Activated CD8-positive, alpha-beta T cell treated with anti-CD3 and anti-CD28 coated beads, Interleukin-2, amount 10 ng/mL, durations not matched to agents 7 days and 5 days (primary cell): Measurements from ENCODE around the gene CTTN. TPM values are rescaled to one million over a fixed set of nuclear protein-coding genes. Genes with fewer than 3 reads are reported as not detected.
A peak's percentile ranks its signal among the peaks of the same experiment; 100 is the strongest.
"Not testable (repeated sequence)": the region's sequence is repeated elsewhere in the genome, so short reads cannot be mapped to it uniquely, and the experiment has no call there.

Source experiments
- ATAC-seq: fragments of 150-1000 bp; cut with Tn5 transposase; one replicate; pipeline ENCODE4 v1.10.0; 2021; ENCODE audit warnings: moderate library complexity
- CTCF ChIA-PET: fragments of 350-600 bp; sonication (Branson Sonifier 250); formaldehyde crosslinking; loops from one replicate; lab custom pipeline; 2021; ENCODE audit warnings: antibody characterized with exemption; lab: Charles Lee
- POLR2A ChIA-PET: fragments of 350-600 bp; sonication (Branson Sonifier 250); formaldehyde crosslinking; loops from one replicate; lab custom pipeline; 2021; ENCODE audit warnings: antibody characterized with exemption; lab: Charles Lee
- DNase-seq: peaks from one replicate; pipeline ENCODE4 v3.0.0-alpha.2; 2020
- H3K27ac Mint-ChIP-seq: one replicate; pipeline ENCODE4 v1.8.0; 2021; ENCODE audit warnings: mild to moderate bottlenecking, mixed read lengths
- H3K27me3 Mint-ChIP-seq: one replicate; pipeline ENCODE4 v1.8.0; 2021; ENCODE audit warnings: low read depth, mixed read lengths
- H3K36me3 Mint-ChIP-seq: one replicate; pipeline ENCODE4 v1.8.0; 2021; ENCODE audit warnings: low read depth, mixed read lengths
- H3K4me1 Mint-ChIP-seq: one replicate; pipeline ENCODE4 v1.8.0; 2021; ENCODE audit warnings: low read depth, mixed read lengths
- H3K4me3 Mint-ChIP-seq: one replicate; pipeline ENCODE4 v1.8.0; 2021; ENCODE audit warnings: mild to moderate bottlenecking, mixed read lengths
- H3K9me3 Mint-ChIP-seq: one replicate; pipeline ENCODE4 v1.8.0; 2022; ENCODE audit warnings: mixed read lengths; ENCODE audit not compliant: insufficient read depth
- total RNA-seq, 2 experiments: library from RNA; stranded (reverse); gene quantifications; one replicate each; pipeline ENCODE4 v1.2.3, GENCODE V29; 2021

The CTTN gene
- total RNA-seq, 2 experiments from 2014 or later: not detected

GRCh38 chr11:70400643-70401042, 2.3 kb downstream of the CTTN start:
- DNase-seq (no peak), ATAC-seq (no peak)
- no peaks in the 10 kb centered on the region for H3K9me3 Mint-ChIP-seq
- CTCF ChIA-PET: no interaction called here
- POLR2A ChIA-PET: interaction anchor here (1.6 kb wide), 1 partner anchor 11 kb away, joined by 3 read pairs; no protein-coding TSS in a partner anchor
- no peak overlapping the region for H3K4me3 Mint-ChIP-seq
- peaks cover 58% of the 10 kb centered on the region for H3K27me3 Mint-ChIP-seq
- no peak overlapping the region for H3K27ac Mint-ChIP-seq
- H3K36me3 Mint-ChIP-seq: no peaks in the 10 kb centered on the region
- peaks cover 27% of the 10 kb centered on the region for H3K4me1 Mint-ChIP-seq

- no peak overlapping the region for H3K27ac Mint-ChIP-seq
- ChIA-PET CTCF (no interaction called here), POLR2A (no interaction called here)
- peaks cover 27% of the 10 kb centered on the region for H3K4me1 Mint-ChIP-seq
- DNase-seq (no peak), ATAC-seq (no peak)
- H3K4me3 Mint-ChIP-seq: no peak overlapping the region
- H3K9me3 Mint-ChIP-seq: no peaks in the 10 kb centered on the region
- peaks cover 59% of the 10 kb centered on the region for H3K27me3 Mint-ChIP-seq
- no peaks in the 10 kb centered on the region for H3K36me3 Mint-ChIP-seq
These were observed 3.7 kb downstream of the CTTN start for GRCh38 chr11:70402016-70402415.

- ATAC-seq: no peak
- ChIA-PET POLR2A (no interaction called here), CTCF (no interaction called here)
- Mint-ChIP-seq H3K27ac (no peak overlapping the region), H3K36me3 (no peaks in the 10 kb centered on the region), H3K4me3 (no peak overlapping the region), H3K4me1 (peaks cover 27% of the 10 kb centered on the region), H3K9me3 (no peaks in the 10 kb centered on the region), H3K27me3 (peaks cover 57% of the 10 kb centered on the region)
- DNase-seq: no peak
These were observed 4.4 kb downstream of the CTTN start for GRCh38 chr11:70402685-70403084.

GRCh38 chr11:70404244-70404643, 5.9 kb downstream of the CTTN start:
- H3K9me3 Mint-ChIP-seq: no peaks in the 10 kb centered on the region
- DNase-seq (no peak), ATAC-seq (no peak)
- no peak overlapping the region for H3K4me3 Mint-ChIP-seq
- H3K4me1 Mint-ChIP-seq: peaks cover 31% of the 10 kb centered on the region
- H3K27ac Mint-ChIP-seq: no peak overlapping the region
- H3K27me3 Mint-ChIP-seq: peaks cover 54% of the 10 kb centered on the region
- H3K36me3 Mint-ChIP-seq: no peaks in the 10 kb centered on the region
- ChIA-PET POLR2A (no interaction called here), CTCF (no interaction called here)

- ChIA-PET POLR2A (no interaction called here), CTCF (no interaction called here)
- no peak overlapping the region for H3K27ac Mint-ChIP-seq
- DNase-seq (no peak), ATAC-seq (no peak)
- H3K9me3 Mint-ChIP-seq: no peaks in the 10 kb centered on the region
- H3K36me3 Mint-ChIP-seq: no peaks in the 10 kb centered on the region
- no peak overlapping the region for H3K4me3 Mint-ChIP-seq
- peaks cover 26% of the 10 kb centered on the region for H3K4me1 Mint-ChIP-seq
- H3K27me3 Mint-ChIP-seq: peaks cover 55% of the 10 kb centered on the region
These were observed 7.5 kb downstream of the CTTN start for GRCh38 chr11:70405679-70406395.

GRCh38 chr11:70407121-70407520, 8.8 kb downstream of the CTTN start:
- no peak overlapping the region for H3K27ac Mint-ChIP-seq
- DNase-seq: no peak
- no peaks in the 10 kb centered on the region for H3K9me3 Mint-ChIP-seq
- ChIA-PET CTCF (no interaction called here), POLR2A (no interaction called here)
- no peak overlapping the region for H3K4me3 Mint-ChIP-seq
- ATAC-seq: no peak
- peaks cover 25% of the 10 kb centered on the region for H3K4me1 Mint-ChIP-seq
- no peaks in the 10 kb centered on the region for H3K36me3 Mint-ChIP-seq
- peaks cover 51% of the 10 kb centered on the region for H3K27me3 Mint-ChIP-seq

- ATAC-seq (no peak), DNase-seq (no peak)
- Mint-ChIP-seq H3K9me3 (no peaks in the 10 kb centered on the region), H3K36me3 (no peaks in the 10 kb centered on the region), H3K27me3 (peaks cover 48% of the 10 kb centered on the region), H3K4me1 (peaks cover 19% of the 10 kb centered on the region), H3K4me3 (no peak overlapping the region), H3K27ac (no peak overlapping the region)
- ChIA-PET POLR2A (no interaction called here), CTCF (interaction anchor here (0.9 kb wide), 1 partner anchor 76 kb away, joined by 3 read pairs; no protein-coding TSS in a partner anchor)
These were observed 9.5 kb downstream of the CTTN start for GRCh38 chr11:70407814-70408213.

- POLR2A ChIA-PET, H3K27ac Mint-ChIP-seq, H3K36me3 Mint-ChIP-seq, H3K4me3 Mint-ChIP-seq, ATAC-seq, H3K9me3 Mint-ChIP-seq: not testable (repeated sequence)
- CTCF ChIA-PET: interaction anchor here (0.9 kb wide), 1 partner anchor 76 kb away, joined by 3 read pairs; no protein-coding TSS in a partner anchor
- Mint-ChIP-seq H3K4me1 (peaks cover 19% of the 10 kb centered on the region), H3K27me3 (peaks cover 47% of the 10 kb centered on the region)
- DNase-seq: peak; percentile 40
These were observed 10.0 kb downstream of the CTTN start for GRCh38 chr11:70408326-70408725.

- Mint-ChIP-seq H3K4me3 (no peak overlapping the region), H3K27me3 (peaks cover 41% of the 10 kb centered on the region), H3K36me3 (no peaks in the 10 kb centered on the region), H3K27ac (no peak overlapping the region), H3K4me1 (peaks cover 19% of the 10 kb centered on the region), H3K9me3 (no peaks in the 10 kb centered on the region)
- no peak for DNase-seq
- CTCF ChIA-PET: no interaction called here
- ATAC-seq: no peak
- POLR2A ChIA-PET: no interaction called here
These were observed 11.1 kb downstream of the CTTN start for GRCh38 chr11:70409437-70409836.

GRCh38 chr11:70409871-70410270, 11.5 kb downstream of the CTTN start:
- DNase-seq (no peak), ATAC-seq (no peak)
- Mint-ChIP-seq H3K9me3 (no peaks in the 10 kb centered on the region), H3K27ac (no peak overlapping the region), H3K36me3 (no peaks in the 10 kb centered on the region), H3K4me1 (peaks cover 19% of the 10 kb centered on the region), H3K4me3 (no peak overlapping the region), H3K27me3 (peaks cover 42% of the 10 kb centered on the region)
- ChIA-PET CTCF (no interaction called here), POLR2A (no interaction called here)

- CTCF ChIA-PET: no interaction called here
These were observed 12.2 kb downstream of the CTTN start for GRCh38 chr11:70410276-70411205.

More at GRCh38 chr11:70410276-70411205, 12.2 kb downstream of the CTTN start:
- H3K36me3 Mint-ChIP-seq: no peaks in the 10 kb centered on the region
- peaks cover 42% of the 10 kb centered on the region for H3K27me3 Mint-ChIP-seq
- POLR2A ChIA-PET: no interaction called here
- H3K9me3 Mint-ChIP-seq: no peaks in the 10 kb centered on the region
- no peak for DNase-seq
- no peak overlapping the region for H3K4me3 Mint-ChIP-seq
- no peak overlapping the region for H3K27ac Mint-ChIP-seq
- ATAC-seq: no peak
- H3K4me1 Mint-ChIP-seq: peaks cover 24% of the 10 kb centered on the region
